Germinal center (tissue), 1 donor: ENCODE measurements around the gene LRP2.

ENCODE experiments used
- DNase-seq: peaks from one replicate; pipeline ENCODE4 v3.0.0; 2012; ENCODE audit warnings: mixed read lengths, low spot score

The LRP2 gene

GRCh38 chr2:169119123-169119760, 243.1 kb downstream of the LRP2 start:
- no peak for DNase-seq

- DNase-seq, result no peak
These were observed 244.3 kb downstream of the LRP2 start for GRCh38 chr2:169118060-169118459.

- DNase-seq, result no peak
These were observed 245.3 kb downstream of the LRP2 start for GRCh38 chr2:169116993-169117392.

- no peak for DNase-seq
These were observed 246.0 kb downstream of the LRP2 start for GRCh38 chr2:169116327-169116726.

GRCh38 chr2:169114056-169114455, 248.3 kb downstream of the LRP2 start:
- no peak for DNase-seq

GRCh38 chr2:169112841-169113240, 249.5 kb downstream of the LRP2 start:
- DNase-seq, result no peak

GRCh38 chr2:169110916-169111315, 251.4 kb downstream of the LRP2 start:
- DNase-seq, result no peak

GRCh38 chr2:169110419-169110818, 251.9 kb downstream of the LRP2 start:
- DNase-seq, result no peak

GRCh38 chr2:169109502-169110409, 252.6 kb downstream of the LRP2 start:
- DNase-seq, result peak; percentile 73

GRCh38 chr2:169108099-169108884, 254.0 kb downstream of the LRP2 start:
- peak; percentile 24 for DNase-seq

- DNase-seq, result no peak
These were observed 254.7 kb downstream of the LRP2 start for GRCh38 chr2:169107645-169108044.

GRCh38 chr2:169106563-169107545, 255.5 kb downstream of the LRP2 start:
- no peak for DNase-seq

GRCh38 chr2:169106134-169106533, 256.2 kb downstream of the LRP2 start:
- DNase-seq, result no peak

GRCh38 chr2:169105476-169105875, 256.9 kb downstream of the LRP2 start:
- no peak for DNase-seq

- DNase-seq, result no peak
These were observed 257.5 kb downstream of the LRP2 start for GRCh38 chr2:169104848-169105247.

- DNase-seq, result no peak
These were observed 266.7 kb downstream of the LRP2 start for GRCh38 chr2:169095621-169096105.

- no peak for DNase-seq
These were observed 267.7 kb downstream of the LRP2 start for GRCh38 chr2:169094676-169095075.

- DNase-seq, result no peak
These were observed 268.8 kb downstream of the LRP2 start for GRCh38 chr2:169093535-169093934.

- DNase-seq, result no peak
These were observed 270.4 kb downstream of the LRP2 start for GRCh38 chr2:169091761-169092519.

GRCh38 chr2:169091256-169091655, 271.1 kb downstream of the LRP2 start:
- no peak for DNase-seq
